H1 (cell line): ENCODE data around the gene SPIB.

Source experiments
- CHD1 ChIP-seq: IDR thresholded peaks from 2 replicates; pipeline ENCODE4 v1.6.1; 2012; ENCODE audit warnings: low read depth, low read length, improper control_type of control experiment
- PHF8 ChIP-seq: fragments of 200-600 bp; sonication (generic); conservative IDR thresholded peaks from 2 replicates; pipeline ENCODE4 v1.7.1; 2012; ENCODE audit warnings: low read depth, mild to moderate bottlenecking, inconsistent platforms, low read length, moderate library complexity
- POLR2AphosphoS5 ChIP-seq: IDR thresholded peaks from 2 replicates; pipeline ENCODE4 v1.6.1; 2011; ENCODE audit warnings: low read depth, low read length
- RFX5 ChIP-seq: IDR thresholded peaks from 2 replicates; pipeline ENCODE4 v1.6.1; 2011; ENCODE audit warnings: low read depth, low read length, improper control_type of control experiment, borderline replicate concordance
- SP1 ChIP-seq: IDR thresholded peaks from 2 replicates; pipeline ENCODE4 v1.6.1; 2011; ENCODE audit warnings: low read depth, low read length
- SP4 ChIP-seq: IDR thresholded peaks from 2 replicates; pipeline ENCODE4 v1.6.1; 2012; ENCODE audit warnings: low read length, inconsistent platforms
- TAF7 ChIP-seq: optimal IDR thresholded peaks from 2 replicates; pipeline ENCODE3; 2011; ENCODE audit warnings: low read depth, mild to moderate bottlenecking, inconsistent platforms, low read length, moderate library complexity, borderline replicate concordance
- YY1 ChIP-seq: IDR thresholded peaks from 2 replicates; pipeline ENCODE4 v1.6.1; 2011; ENCODE audit warnings: low read depth, mild to moderate bottlenecking, low read length
- TF ChIP-seq, protein P1 (sequence below): IDR thresholded peaks from 2 replicates; pipeline ENCODE4 v1.6.1; 2012; ENCODE audit warnings: inconsistent platforms
- TF ChIP-seq, protein P2 (sequence below), 3 experiments: IDR thresholded peaks; 1 replicate in 2 of 3; 2 replicates in 1 of 3; pipeline versions ENCODE4 v1.5.1 to v1.6.1; 2011; ENCODE audit warnings: low read length in 3 of 3, mild to moderate bottlenecking in 3 of 3, inconsistent platforms in 2 of 3, low read depth in 1 of 3, moderate library complexity in 1 of 3; ENCODE audit not compliant: insufficient read depth in 1 of 3; ENCODE audit errors: control extremely low read depth in 1 of 3

DNA sequence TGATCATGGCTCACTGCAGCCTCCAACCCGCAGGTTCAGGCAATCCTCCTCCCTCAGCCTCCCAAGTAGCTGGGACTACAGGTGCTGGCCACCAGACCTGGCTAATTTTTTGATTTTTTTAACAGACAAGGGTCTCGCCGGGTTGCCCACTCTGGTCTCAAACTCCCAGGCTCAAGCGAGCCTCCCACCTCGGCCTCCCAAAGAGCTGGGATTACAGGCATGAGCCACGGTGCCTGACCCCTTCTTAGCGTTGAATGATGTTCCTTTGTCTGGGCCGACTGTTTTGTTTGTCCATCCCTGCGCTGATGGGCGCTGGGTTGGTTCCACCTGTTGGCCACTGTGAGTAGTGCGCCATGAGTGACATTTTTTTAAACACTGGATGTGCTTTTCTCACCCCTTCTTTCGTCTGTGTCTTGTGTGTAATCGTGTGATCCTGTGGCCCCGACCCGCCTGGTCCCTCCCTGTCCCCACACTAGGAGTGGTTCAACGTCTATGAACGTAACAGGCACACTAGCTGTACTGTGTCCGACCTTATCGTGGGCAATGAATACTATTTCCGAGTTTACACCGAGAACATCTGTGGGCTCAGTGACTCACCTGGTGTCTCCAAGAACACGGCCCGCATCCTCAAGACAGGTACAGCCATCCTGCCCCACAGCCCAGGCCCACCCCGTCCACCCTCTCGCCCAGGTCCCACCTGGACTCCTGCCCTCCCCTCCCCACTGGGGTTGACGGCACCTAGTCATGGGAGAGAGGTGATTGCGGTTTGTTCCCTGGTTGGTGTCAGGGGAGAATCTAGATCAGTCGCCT is 42.5 kb downstream of the SPIB start:
- no peak for TF ChIP-seq TAF7
- TF ChIP-seq, protein P1, sequence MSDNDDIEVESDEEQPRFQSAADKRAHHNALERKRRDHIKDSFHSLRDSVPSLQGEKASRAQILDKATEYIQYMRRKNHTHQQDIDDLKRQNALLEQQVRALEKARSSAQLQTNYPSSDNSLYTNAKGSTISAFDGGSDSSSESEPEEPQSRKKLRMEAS: no peak
- TF ChIP-seq POLR2AphosphoS5: no peak
- TF ChIP-seq, protein P2, sequence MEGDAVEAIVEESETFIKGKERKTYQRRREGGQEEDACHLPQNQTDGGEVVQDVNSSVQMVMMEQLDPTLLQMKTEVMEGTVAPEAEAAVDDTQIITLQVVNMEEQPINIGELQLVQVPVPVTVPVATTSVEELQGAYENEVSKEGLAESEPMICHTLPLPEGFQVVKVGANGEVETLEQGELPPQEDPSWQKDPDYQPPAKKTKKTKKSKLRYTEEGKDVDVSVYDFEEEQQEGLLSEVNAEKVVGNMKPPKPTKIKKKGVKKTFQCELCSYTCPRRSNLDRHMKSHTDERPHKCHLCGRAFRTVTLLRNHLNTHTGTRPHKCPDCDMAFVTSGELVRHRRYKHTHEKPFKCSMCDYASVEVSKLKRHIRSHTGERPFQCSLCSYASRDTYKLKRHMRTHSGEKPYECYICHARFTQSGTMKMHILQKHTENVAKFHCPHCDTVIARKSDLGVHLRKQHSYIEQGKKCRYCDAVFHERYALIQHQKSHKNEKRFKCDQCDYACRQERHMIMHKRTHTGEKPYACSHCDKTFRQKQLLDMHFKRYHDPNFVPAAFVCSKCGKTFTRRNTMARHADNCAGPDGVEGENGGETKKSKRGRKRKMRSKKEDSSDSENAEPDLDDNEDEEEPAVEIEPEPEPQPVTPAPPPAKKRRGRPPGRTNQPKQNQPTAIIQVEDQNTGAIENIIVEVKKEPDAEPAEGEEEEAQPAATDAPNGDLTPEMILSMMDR (IDR thresholded peaks at IDR 0.05; ENCODE audit: control extremely low read depth in 1 of 3, insufficient read depth in 1 of 3, low read depth in 1 of 3, low read length in 3 of 3): peak; percentile 81 to 92 (median 84)
- TF ChIP-seq CHD1: no peak
- no peak for TF ChIP-seq SP1
- TF ChIP-seq SP4: no peak
- TF ChIP-seq YY1: no peak
- TF ChIP-seq PHF8: no peak
- no peak for TF ChIP-seq RFX5
